NCI-H524 treated with DMSO at 0.1 percent for 48 hours (cell line): ENCODE measurements around the gene CFAP58.
"Not testable (repeated sequence)": the region's sequence is repeated elsewhere in the genome, so short reads cannot be mapped to it uniquely, and the experiment has no call there.

Source experiments
- DNase-seq: peaks from one replicate; lab custom pipeline; 2025; lab: John Stamatoyannopoulos, UW

CFAP58 gene

GRCh38 chr10:104435822-104436221, 82.2 kb downstream of the CFAP58 start:
- DNase-seq: no peak

GRCh38 chr10:104437226-104437625, 83.6 kb downstream of the CFAP58 start:
- no peak for DNase-seq

- no peak for DNase-seq
Observed at GRCh38 chr10:104440221-104440620, 86.6 kb downstream of the CFAP58 start.

- DNase-seq: no peak
Observed at GRCh38 chr10:104441329-104442000, 87.8 kb downstream of the CFAP58 start.

- no peak for DNase-seq
Observed at GRCh38 chr10:104445359-104445758, 91.7 kb downstream of the CFAP58 start.

- no peak for DNase-seq
Observed at GRCh38 chr10:104446151-104446550, 92.5 kb downstream of the CFAP58 start.

- no peak for DNase-seq
Observed at GRCh38 chr10:104447331-104447730, 93.7 kb downstream of the CFAP58 start.

GRCh38 chr10:104447906-104448305, 94.3 kb downstream of the CFAP58 start:
- DNase-seq: no peak

- DNase-seq: no peak
Observed at GRCh38 chr10:104449391-104449790, 95.8 kb downstream of the CFAP58 start.

- no peak for DNase-seq
Observed at GRCh38 chr10:104450490-104450889, 96.9 kb downstream of the CFAP58 start.

GRCh38 chr10:104450954-104451353, 97.3 kb downstream of the CFAP58 start:
- no peak for DNase-seq

GRCh38 chr10:104452977-104453376, 99.3 kb downstream of the CFAP58 start:
- no peak for DNase-seq

- DNase-seq: no peak
Observed at GRCh38 chr10:104456802-104457542, 103.3 kb downstream of the CFAP58 start.

- DNase-seq: no peak
Observed at GRCh38 chr10:104457543-104457828, 103.9 kb downstream of the CFAP58 start.

GRCh38 chr10:104465575-104465974, 111.9 kb downstream of the CFAP58 start:
- DNase-seq: not testable (repeated sequence)

- not testable (repeated sequence) for DNase-seq
Observed at GRCh38 chr10:104468818-104469217, 115.2 kb downstream of the CFAP58 start.

GRCh38 chr10:104472505-104472904, 118.9 kb downstream of the CFAP58 start:
- no peak for DNase-seq

GRCh38 chr10:104472957-104473745, 119.5 kb downstream of the CFAP58 start:
- no peak for DNase-seq

- DNase-seq: no peak
Observed at GRCh38 chr10:104478380-104478779, 124.7 kb downstream of the CFAP58 start.

- no peak for DNase-seq
Observed at GRCh38 chr10:104479906-104480593, 126.4 kb downstream of the CFAP58 start.

- DNase-seq: no peak
Observed at GRCh38 chr10:104480797-104481196, 127.2 kb downstream of the CFAP58 start.

GRCh38 chr10:104483582-104483981, 129.9 kb downstream of the CFAP58 start:
- DNase-seq: no peak
